Fibroblast of lung (primary cell): ENCODE measurements around the gene NDUFB2. TPM values are rescaled to one million over a fixed set of nuclear protein-coding genes. Genes with fewer than 3 reads are reported as not detected.
"Not testable (repeated sequence)": the region's sequence is repeated elsewhere in the genome, so short reads cannot be mapped to it uniquely, and the experiment has no call there.

Experiments
- DNase-seq, 2 donors: peaks; one replicate each; pipeline versions ENCODE4 v3.0.0 to v3.0.0-alpha.2; 2010; ENCODE audit warnings: low read depth in 2 of 2
- H2AFZ ChIP-seq: 2 replicates; pipeline ENCODE4 v1.5.1; 2012; ENCODE audit warnings: low read length, control low read depth, inconsistent platforms
- H3K27ac ChIP-seq: 2 replicates; pipeline ENCODE4 v1.5.1; 2011; ENCODE audit warnings: low read length, control low read depth; ENCODE audit not compliant: insufficient read depth
- H3K27me3 ChIP-seq: 2 replicates; pipeline ENCODE4 v1.5.1; 2011; ENCODE audit warnings: mild to moderate bottlenecking, low read length; ENCODE audit not compliant: control insufficient read depth, insufficient read depth
- H3K36me3 ChIP-seq: 2 replicates; pipeline ENCODE4 v1.5.1; 2011; ENCODE audit warnings: low read length; ENCODE audit not compliant: control insufficient read depth, insufficient read depth
- H3K4me1 ChIP-seq: 2 replicates; pipeline ENCODE4 v1.5.1; 2011; ENCODE audit warnings: low read length; ENCODE audit not compliant: control insufficient read depth, insufficient read depth; ENCODE audit errors: extremely low read depth
- H3K4me2 ChIP-seq: 2 replicates; pipeline ENCODE4 v1.5.1; 2011; ENCODE audit warnings: low read length, control low read depth; ENCODE audit not compliant: insufficient read depth; ENCODE audit errors: extremely low read depth
- H3K4me3 ChIP-seq, 4 experiments: fragments of 200-600 bp in 1 of 4; sonication (generic) in 1 of 4; replicated peaks in 1 of 4; 2 replicates each; pipeline ENCODE4 v1.5.1; 2011 to 2016; ENCODE audit warnings: low read length in 4 of 4, low read depth in 3 of 4, mild to moderate bottlenecking in 3 of 4, control low read depth in 2 of 4, inconsistent platforms in 1 of 4, mixed read lengths in 1 of 4; ENCODE audit not compliant: insufficient read depth in 1 of 4; ENCODE audit errors: control extremely low read depth in 1 of 4
- H3K79me2 ChIP-seq: 2 replicates; pipeline ENCODE4 v1.5.1; 2012; ENCODE audit warnings: mild to moderate bottlenecking, low read length, inconsistent platforms; ENCODE audit not compliant: control insufficient read depth, insufficient read depth
- H3K9ac ChIP-seq: 2 replicates; pipeline ENCODE4 v1.5.1; 2011; ENCODE audit warnings: mild to moderate bottlenecking, low read length, control low read depth; ENCODE audit not compliant: insufficient read depth
- H3K9me3 ChIP-seq: 2 replicates; pipeline ENCODE4 v1.5.1; 2012; ENCODE audit warnings: low read depth, low read length; ENCODE audit not compliant: control insufficient read depth, insufficient read depth
- H4K20me1 ChIP-seq: 2 replicates; pipeline ENCODE4 v1.5.1; 2011; ENCODE audit warnings: low read length; ENCODE audit not compliant: control insufficient read depth, insufficient read depth; ENCODE audit errors: extremely low read depth
- CTCF ChIP-seq, 2 donors: IDR thresholded peaks in 1 of 2; conservative IDR thresholded peaks in 1 of 2; 1 replicate in 1 of 2; 2 replicates in 1 of 2; pipeline ENCODE4 v1.5.1; 2011 to 2012; ENCODE audit warnings: low read length in 2 of 2, control low read depth in 1 of 2, inconsistent platforms in 1 of 2, low read depth in 1 of 2, mild to moderate bottlenecking in 1 of 2
- EZH2 ChIP-seq: IDR thresholded peaks from 2 replicates; pipeline ENCODE4 v1.5.1; 2012; ENCODE audit warnings: low read length, control low read depth, mild to moderate bottlenecking; ENCODE audit errors: missing control alignments
- polyA plus RNA-seq, 2 donors: library from polyadenylated mRNA; depleted of rRNA in 1 of 2; stranded (reverse) in 1 of 2; unstranded in 1 of 2; fragments of >200 nt; gene quantifications; 2 replicates each; pipeline ENCODE4 v1.2.1, GENCODE V29; 2011 to 2012; ENCODE audit warnings: missing spikeins in 1 of 2
- total RNA-seq: library from RNA; depleted of rRNA; stranded (reverse); fragments of >200 nt; gene quantifications from 2 replicates; pipeline ENCODE4 v1.2.1, GENCODE V29; 2014

Gene NDUFB2
- total and polyA plus RNA-seq, 2 donors (not counting 1 experiment from before 2014, with no cell fraction given), result 116 to 283 TPM

DNA sequence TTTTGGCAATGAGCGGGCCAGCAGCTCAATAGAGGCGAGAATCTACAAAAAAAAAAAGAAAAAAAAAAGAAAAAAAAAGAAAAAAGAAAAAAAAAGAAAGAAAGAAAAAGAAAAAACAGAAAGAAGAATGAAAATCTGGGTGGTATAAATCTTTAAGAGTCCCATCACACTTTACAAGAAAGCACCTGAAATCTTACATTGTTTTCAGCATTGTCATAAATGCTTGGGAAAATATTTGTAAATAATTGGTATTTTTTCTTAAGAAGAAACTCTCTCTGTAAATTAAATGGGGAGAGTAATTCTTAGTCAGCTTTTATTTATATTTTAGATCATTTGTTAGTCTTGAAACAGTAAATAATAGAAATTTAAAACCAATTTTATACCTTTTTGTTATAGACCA is 38.2 kb downstream of the NDUFB2 start:
- no peaks in the 10 kb centered on the region for H3K9me3 ChIP-seq
- no peaks in the 10 kb centered on the region for H3K36me3 ChIP-seq
- no peak overlapping the region for H3K27ac ChIP-seq
- no peak overlapping the region for H3K9ac ChIP-seq
- H3K4me1 ChIP-seq, result no peaks in the 10 kb centered on the region
- H3K4me3 ChIP-seq, result no peak overlapping the region
- no peaks in the 10 kb centered on the region for H3K27me3 ChIP-seq
- H4K20me1 ChIP-seq, result no peaks in the 10 kb centered on the region
- no peak overlapping the region for H2AFZ ChIP-seq
- H3K79me2 ChIP-seq, result no peaks in the 10 kb centered on the region
- no peak for DNase-seq
- no peak overlapping the region for H3K4me2 ChIP-seq
- TF ChIP-seq CTCF (conservative IDR thresholded peaks at IDR 0.05 in 1 of 2, IDR thresholded peaks at IDR 0.05 in 1 of 2; ENCODE audit: low read depth in 1 of 2, low read length in 2 of 2), result no peak
- TF ChIP-seq EZH2, result no peak

- H3K27ac ChIP-seq, result no peak overlapping the region
- DNase-seq, result peak in 1 of 2 donors; percentile 21
Measured at GRCh38 chr7:140738280-140738679, 41.8 kb downstream of the NDUFB2 start.

GRCh38 chr7:140743255-140743654 is 46.7 kb downstream of the NDUFB2 start:
- not testable (repeated sequence) for H3K27me3 ChIP-seq, H3K9me3 ChIP-seq, H3K79me2 ChIP-seq, H3K9ac ChIP-seq, H3K4me3 ChIP-seq, H3K4me2 ChIP-seq, H4K20me1 ChIP-seq, H3K27ac ChIP-seq, H2AFZ ChIP-seq, H3K4me1 ChIP-seq, DNase-seq, H3K36me3 ChIP-seq

More at GRCh38 chr7:140738280-140738679, 41.8 kb downstream of the NDUFB2 start:
- no peaks in the 10 kb centered on the region for H3K4me1 ChIP-seq
- H3K9ac ChIP-seq, result no peak overlapping the region
- no peak overlapping the region for H2AFZ ChIP-seq
- no peak overlapping the region for H3K4me2 ChIP-seq
- H3K27me3 ChIP-seq, result no peaks in the 10 kb centered on the region
- H3K9me3 ChIP-seq, result no peaks in the 10 kb centered on the region
- H4K20me1 ChIP-seq, result no peaks in the 10 kb centered on the region
- TF ChIP-seq EZH2, result no peak
- no peak for TF ChIP-seq CTCF (conservative IDR thresholded peaks at IDR 0.05 in 1 of 2, IDR thresholded peaks at IDR 0.05 in 1 of 2; ENCODE audit: low read depth in 1 of 2, low read length in 2 of 2)
- no peak overlapping the region for H3K4me3 ChIP-seq
- H3K79me2 ChIP-seq, result no peaks in the 10 kb centered on the region
- H3K36me3 ChIP-seq, result no peaks in the 10 kb centered on the region
